ENCODE results near the gene AGR2.

AGR2 gene

GRCh38 chr7:16846601-16847165 is 41.9 kb upstream of the AGR2 start:
- H3K4me3 ChIP-seq (replicated peaks; ENCODE audit: low read depth, low read length), result no peak overlapping the region
- TF ChIP-seq, protein P1, sequence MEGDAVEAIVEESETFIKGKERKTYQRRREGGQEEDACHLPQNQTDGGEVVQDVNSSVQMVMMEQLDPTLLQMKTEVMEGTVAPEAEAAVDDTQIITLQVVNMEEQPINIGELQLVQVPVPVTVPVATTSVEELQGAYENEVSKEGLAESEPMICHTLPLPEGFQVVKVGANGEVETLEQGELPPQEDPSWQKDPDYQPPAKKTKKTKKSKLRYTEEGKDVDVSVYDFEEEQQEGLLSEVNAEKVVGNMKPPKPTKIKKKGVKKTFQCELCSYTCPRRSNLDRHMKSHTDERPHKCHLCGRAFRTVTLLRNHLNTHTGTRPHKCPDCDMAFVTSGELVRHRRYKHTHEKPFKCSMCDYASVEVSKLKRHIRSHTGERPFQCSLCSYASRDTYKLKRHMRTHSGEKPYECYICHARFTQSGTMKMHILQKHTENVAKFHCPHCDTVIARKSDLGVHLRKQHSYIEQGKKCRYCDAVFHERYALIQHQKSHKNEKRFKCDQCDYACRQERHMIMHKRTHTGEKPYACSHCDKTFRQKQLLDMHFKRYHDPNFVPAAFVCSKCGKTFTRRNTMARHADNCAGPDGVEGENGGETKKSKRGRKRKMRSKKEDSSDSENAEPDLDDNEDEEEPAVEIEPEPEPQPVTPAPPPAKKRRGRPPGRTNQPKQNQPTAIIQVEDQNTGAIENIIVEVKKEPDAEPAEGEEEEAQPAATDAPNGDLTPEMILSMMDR (IDR thresholded peaks at IDR 0.05; ENCODE audit: low read depth, low read length, missing control alignments), result no peak
- no peak for DNase-seq (ENCODE audit: extremely low read depth, low read depth)

- H3K4me3 ChIP-seq (replicated peaks; ENCODE audit: low read depth, low read length), result no peak overlapping the region
- DNase-seq (ENCODE audit: extremely low read depth, low read depth), result no peak
- TF ChIP-seq, protein P1 (IDR thresholded peaks at IDR 0.05; ENCODE audit: low read depth, low read length, missing control alignments), result no peak
Observed at GRCh38 chr7:16845746-16846145, 40.9 kb upstream of the AGR2 start.

DNA sequence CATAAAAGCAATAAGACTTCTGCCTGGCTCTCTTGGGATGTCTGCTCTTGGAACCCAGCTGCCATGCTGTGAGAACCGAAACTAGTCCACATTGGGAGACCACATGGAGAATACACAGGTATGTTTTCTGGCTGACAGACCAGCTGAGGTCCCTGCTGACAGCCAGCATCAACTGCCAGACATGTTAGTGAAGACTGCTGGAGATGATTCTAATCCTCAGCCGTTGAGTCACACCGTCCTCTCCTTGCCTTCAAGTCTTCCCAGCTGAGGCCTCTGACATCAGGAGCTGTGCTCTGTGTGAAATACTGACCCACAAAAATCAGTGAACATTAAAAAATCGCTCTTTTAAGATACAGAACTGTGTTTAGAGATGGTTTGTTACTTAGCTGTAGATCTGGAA is 36.9 kb upstream of the AGR2 start:
- TF ChIP-seq, protein P1 (IDR thresholded peaks at IDR 0.05; ENCODE audit: low read depth, low read length, missing control alignments), result no peak
- DNase-seq (ENCODE audit: extremely low read depth, low read depth), result no peak
- no peak overlapping the region for H3K4me3 ChIP-seq (replicated peaks; ENCODE audit: low read depth, low read length)

- H3K4me3 ChIP-seq (replicated peaks; ENCODE audit: low read depth, low read length), result no peak overlapping the region
- TF ChIP-seq, protein P1 (IDR thresholded peaks at IDR 0.05; ENCODE audit: low read depth, low read length, missing control alignments), result no peak
- DNase-seq (ENCODE audit: extremely low read depth, low read depth), result no peak
Observed at GRCh38 chr7:16840094-16840493, 35.3 kb upstream of the AGR2 start.

- TF ChIP-seq, protein P1 (IDR thresholded peaks at IDR 0.05; ENCODE audit: low read depth, low read length, missing control alignments), result no peak
- DNase-seq (ENCODE audit: extremely low read depth, low read depth), result no peak
- H3K4me3 ChIP-seq (replicated peaks; ENCODE audit: low read depth, low read length), result no peak overlapping the region
Observed at GRCh38 chr7:16839646-16840045, 34.8 kb upstream of the AGR2 start.

DNA sequence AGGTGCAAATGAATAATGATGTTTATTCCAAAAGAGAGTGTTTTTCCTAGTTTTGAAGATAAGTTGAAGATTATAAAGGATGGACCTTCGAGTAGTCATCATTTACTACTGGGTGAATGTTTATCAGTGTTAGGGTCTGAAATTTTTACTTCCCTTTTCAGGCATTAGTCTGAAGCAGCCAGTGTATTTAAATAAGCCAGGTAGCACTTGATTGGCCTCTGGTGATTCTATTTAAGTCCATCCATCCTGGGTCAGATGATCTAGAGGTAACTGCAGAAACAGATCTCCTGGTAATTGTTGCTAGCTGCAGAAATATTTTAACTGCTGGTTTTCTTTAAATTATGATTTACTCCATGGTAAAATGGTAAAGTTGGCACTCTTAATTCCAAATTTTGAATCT is 34.1 kb upstream of the AGR2 start:
- TF ChIP-seq, protein P1 (IDR thresholded peaks at IDR 0.05; ENCODE audit: low read depth, low read length, missing control alignments), result no peak
- no peak overlapping the region for H3K4me3 ChIP-seq (replicated peaks; ENCODE audit: low read depth, low read length)
- DNase-seq (ENCODE audit: extremely low read depth, low read depth), result no peak

DNA sequence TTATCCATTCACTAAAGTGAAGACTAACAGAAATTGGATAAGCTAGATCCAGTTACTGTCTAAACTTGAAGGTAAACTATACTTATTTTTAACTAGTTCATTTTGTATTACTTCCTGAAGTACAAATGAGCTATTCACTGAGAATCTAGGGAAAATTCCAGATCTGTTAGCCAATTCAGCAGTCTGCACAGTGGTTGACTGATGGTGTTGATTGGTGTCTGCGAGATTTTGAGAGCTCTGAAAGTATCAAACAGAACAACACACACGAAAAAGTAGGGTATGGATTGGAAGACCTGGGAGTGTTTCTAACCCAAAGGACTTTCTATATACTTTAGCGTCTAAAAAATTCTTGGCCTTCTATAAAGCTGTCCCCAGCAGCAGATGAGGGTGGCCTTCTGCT is 33.6 kb upstream of the AGR2 start:
- TF ChIP-seq, protein P1 (IDR thresholded peaks at IDR 0.05; ENCODE audit: low read depth, low read length, missing control alignments), result no peak
- DNase-seq (ENCODE audit: extremely low read depth, low read depth), result no peak
- H3K4me3 ChIP-seq (replicated peaks; ENCODE audit: low read depth, low read length), result no peak overlapping the region
